Neural crest cell (in vitro differentiated cells): ENCODE results near the gene PLA2G2D. TPM values are rescaled to one million over a fixed set of nuclear protein-coding genes. Genes with fewer than 3 reads are reported as not detected.
A peak's percentile ranks its signal among the peaks of the same experiment; 100 is the strongest.

Source experiments
- DNase-seq: peaks from one replicate; pipeline ENCODE4 v3.0.0; 2021; ENCODE audit warnings: low read depth, mixed read lengths, low spot score
- H3K27ac Mint-ChIP-seq: one replicate; pipeline ENCODE4 v1.8.0; 2021; ENCODE audit warnings: mild to moderate bottlenecking, mixed read lengths; ENCODE audit not compliant: unreplicated experiment
- H3K27me3 Mint-ChIP-seq: 2 replicates; pipeline ENCODE4 v1.8.0; 2021; ENCODE audit warnings: low read depth, mild to moderate bottlenecking, mixed read lengths
- H3K36me3 Mint-ChIP-seq: 2 replicates; pipeline ENCODE4 v1.8.0; 2021; ENCODE audit warnings: low read depth, mild to moderate bottlenecking, mixed read lengths
- H3K4me1 Mint-ChIP-seq: 2 replicates; pipeline ENCODE4 v1.8.0; 2021; ENCODE audit warnings: mixed read lengths
- H3K4me3 Mint-ChIP-seq: one replicate; pipeline ENCODE4 v1.8.0; 2021; ENCODE audit warnings: mild to moderate bottlenecking, mixed read lengths
- H3K9me3 Mint-ChIP-seq: 2 replicates; pipeline ENCODE4 v1.8.0; 2021; ENCODE audit warnings: mixed read lengths
- total RNA-seq: library from RNA; stranded (reverse); gene quantifications from 2 replicates; pipeline ENCODE4 v1.2.1, GENCODE V29; 2021
- TF ChIP-seq, protein P1 (sequence below): fragments of 200-600 bp; sonication (generic); conservative IDR thresholded peaks from 2 replicates; pipeline ENCODE4 v1.5.0; 2021; ENCODE audit warnings: antibody characterized with exemption, mild to moderate bottlenecking

PLA2G2D gene
- total RNA-seq, 1 donor from 2014 or later, result not detected

DNA sequence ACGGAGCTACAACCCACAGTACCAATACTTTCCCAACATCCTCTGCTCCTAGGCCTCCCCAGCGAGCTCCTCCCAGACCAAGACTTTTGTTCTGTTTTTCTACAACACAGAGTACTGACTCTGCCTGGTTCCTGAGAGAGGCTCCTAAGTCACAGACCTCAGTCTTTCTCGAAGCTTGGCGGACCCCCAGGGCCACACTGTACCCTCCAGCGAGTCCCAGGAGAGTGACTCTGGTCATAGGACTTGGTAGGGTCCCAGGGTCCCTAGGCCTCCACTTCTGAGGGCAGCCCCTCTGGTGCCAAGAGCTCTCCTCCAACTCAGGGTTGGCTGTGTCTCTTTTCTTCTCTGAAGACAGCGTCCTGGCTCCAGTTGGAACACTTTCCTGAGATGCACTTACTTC, 28.7 kb downstream of the PLA2G2D start:
- H3K9me3 Mint-ChIP-seq, result peaks cover 7% of the 10 kb centered on the region
- TF ChIP-seq, protein P1, sequence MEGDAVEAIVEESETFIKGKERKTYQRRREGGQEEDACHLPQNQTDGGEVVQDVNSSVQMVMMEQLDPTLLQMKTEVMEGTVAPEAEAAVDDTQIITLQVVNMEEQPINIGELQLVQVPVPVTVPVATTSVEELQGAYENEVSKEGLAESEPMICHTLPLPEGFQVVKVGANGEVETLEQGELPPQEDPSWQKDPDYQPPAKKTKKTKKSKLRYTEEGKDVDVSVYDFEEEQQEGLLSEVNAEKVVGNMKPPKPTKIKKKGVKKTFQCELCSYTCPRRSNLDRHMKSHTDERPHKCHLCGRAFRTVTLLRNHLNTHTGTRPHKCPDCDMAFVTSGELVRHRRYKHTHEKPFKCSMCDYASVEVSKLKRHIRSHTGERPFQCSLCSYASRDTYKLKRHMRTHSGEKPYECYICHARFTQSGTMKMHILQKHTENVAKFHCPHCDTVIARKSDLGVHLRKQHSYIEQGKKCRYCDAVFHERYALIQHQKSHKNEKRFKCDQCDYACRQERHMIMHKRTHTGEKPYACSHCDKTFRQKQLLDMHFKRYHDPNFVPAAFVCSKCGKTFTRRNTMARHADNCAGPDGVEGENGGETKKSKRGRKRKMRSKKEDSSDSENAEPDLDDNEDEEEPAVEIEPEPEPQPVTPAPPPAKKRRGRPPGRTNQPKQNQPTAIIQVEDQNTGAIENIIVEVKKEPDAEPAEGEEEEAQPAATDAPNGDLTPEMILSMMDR, result no peak
- no peaks in the 10 kb centered on the region for H3K36me3 Mint-ChIP-seq
- H3K4me1 Mint-ChIP-seq, result no peaks in the 10 kb centered on the region
- H3K4me3 Mint-ChIP-seq, result no peak overlapping the region
- H3K27ac Mint-ChIP-seq, result peak overlapping the region; percentile 75
- H3K27me3 Mint-ChIP-seq, result peaks cover 37% of the 10 kb centered on the region
- no peak for DNase-seq

DNA sequence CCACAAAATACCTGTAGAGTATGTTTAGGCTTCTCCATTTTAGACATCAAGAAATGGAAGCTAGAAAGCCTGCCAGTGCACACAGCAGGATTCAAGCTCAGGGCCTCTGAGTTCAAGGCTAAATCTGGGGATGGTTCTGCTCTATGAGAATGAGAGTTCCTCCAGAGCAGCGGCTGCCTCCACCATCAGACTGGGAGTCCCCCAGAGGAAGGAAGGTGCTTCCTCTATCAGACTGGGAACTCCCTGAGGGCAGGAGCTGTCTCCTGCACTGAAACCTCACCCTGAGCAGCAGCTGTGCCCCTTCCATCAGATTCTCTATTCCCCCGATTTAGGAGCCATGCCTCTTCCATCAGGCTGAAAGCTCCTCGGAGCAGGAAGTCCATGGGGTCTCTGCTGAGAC, 29.2 kb downstream of the PLA2G2D start:
- DNase-seq, result no peak
- TF ChIP-seq, protein P1, result no peak
- Mint-ChIP-seq H3K4me3 (no peak overlapping the region), H3K4me1 (no peaks in the 10 kb centered on the region), H3K27me3 (peaks cover 34% of the 10 kb centered on the region), H3K27ac (no peak overlapping the region), H3K9me3 (peaks cover 7% of the 10 kb centered on the region), H3K36me3 (no peaks in the 10 kb centered on the region)

DNA sequence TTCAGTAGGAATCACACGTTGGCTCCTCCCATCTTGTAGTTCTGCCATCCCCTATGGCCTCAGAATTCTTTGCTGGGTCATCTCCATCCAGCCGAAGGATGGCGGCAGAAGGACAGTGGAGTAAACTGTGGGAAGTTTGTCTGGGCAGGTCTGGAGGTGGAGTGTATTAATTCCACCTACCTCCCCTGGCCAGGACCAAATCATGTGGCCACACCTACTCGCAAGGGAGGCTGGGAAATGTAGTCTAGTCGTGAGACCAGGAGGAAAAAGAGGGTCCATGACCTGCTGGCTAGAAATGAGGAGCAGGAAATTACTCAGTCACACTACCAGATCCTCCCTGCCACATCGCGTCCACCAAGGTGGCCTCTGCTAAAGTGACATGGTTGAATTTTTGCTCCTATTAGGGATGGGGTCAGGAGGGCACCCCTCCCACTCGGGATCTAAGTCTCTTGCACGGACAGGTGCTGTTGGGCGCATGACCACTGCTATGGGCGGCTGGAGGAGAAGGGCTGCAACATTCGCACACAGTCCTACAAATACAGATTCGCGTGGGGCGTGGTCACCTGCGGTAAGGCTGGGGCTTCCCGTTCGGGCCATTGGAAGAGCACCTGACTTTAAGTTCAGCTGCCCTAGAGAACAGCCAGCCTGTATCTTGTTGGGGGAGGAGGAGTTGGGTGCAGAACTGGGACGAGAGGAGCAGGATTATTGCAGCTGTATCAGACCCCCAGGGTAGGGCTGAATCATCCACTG, 29.8 kb downstream of the PLA2G2D start:
- Mint-ChIP-seq H3K4me1 (no peaks in the 10 kb centered on the region), H3K36me3 (no peaks in the 10 kb centered on the region), H3K27me3 (peaks cover 30% of the 10 kb centered on the region), H3K4me3 (no peak overlapping the region), H3K27ac (no peak overlapping the region), H3K9me3 (peaks cover 4% of the 10 kb centered on the region)
- DNase-seq, result no peak
- TF ChIP-seq, protein P1, result no peak

DNA sequence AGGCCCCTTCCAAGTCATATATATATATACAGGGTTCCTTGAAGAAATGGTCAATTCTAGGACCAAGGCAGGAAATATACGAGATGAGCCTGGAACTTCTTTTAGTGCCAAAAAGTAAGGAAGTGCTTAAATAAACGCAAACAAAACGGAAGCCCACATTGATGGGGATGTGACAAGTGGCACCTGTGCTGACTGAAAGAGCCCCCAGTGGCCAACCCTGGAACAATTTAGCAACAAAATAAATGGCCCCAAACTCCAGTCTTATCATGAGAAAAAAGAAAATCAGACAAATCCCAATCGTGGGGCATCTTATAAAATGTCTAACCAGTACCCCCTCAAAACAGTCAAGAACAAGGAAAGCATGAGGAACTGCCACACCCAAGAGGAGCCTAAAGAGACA, 31.7 kb downstream of the PLA2G2D start:
- H3K27me3 Mint-ChIP-seq, result peaks cover 13% of the 10 kb centered on the region
- TF ChIP-seq, protein P1, result peak; percentile 42
- no peak overlapping the region for H3K4me3 Mint-ChIP-seq
- H3K36me3 Mint-ChIP-seq, result no peaks in the 10 kb centered on the region
- H3K9me3 Mint-ChIP-seq, result peaks cover 3% of the 10 kb centered on the region
- H3K27ac Mint-ChIP-seq, result no peak overlapping the region
- H3K4me1 Mint-ChIP-seq, result no peaks in the 10 kb centered on the region
- DNase-seq, result no peak

DNA sequence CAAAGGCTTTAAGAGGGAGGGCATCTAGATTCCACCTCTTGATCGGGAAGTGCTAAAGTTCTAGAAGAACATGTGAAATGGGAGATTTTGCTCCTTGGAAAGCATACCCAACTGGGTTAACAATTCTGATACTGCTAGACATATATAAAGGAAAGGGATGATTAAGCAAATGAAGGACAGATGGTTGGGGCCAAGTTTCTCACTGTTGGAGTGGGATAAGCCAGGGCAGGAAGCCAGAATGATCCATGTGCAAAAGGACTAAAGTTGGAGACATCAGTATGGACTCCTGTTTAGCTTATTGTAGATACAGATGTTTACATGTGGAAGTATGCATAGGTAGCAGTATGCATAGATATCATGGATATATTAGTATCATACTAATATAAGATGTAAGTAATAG, 32.5 kb downstream of the PLA2G2D start:
- no peak overlapping the region for H3K27ac Mint-ChIP-seq
- no peak for DNase-seq
- peaks cover 3% of the 10 kb centered on the region for H3K9me3 Mint-ChIP-seq
- H3K4me3 Mint-ChIP-seq, result no peak overlapping the region
- TF ChIP-seq, protein P1, result no peak
- H3K4me1 Mint-ChIP-seq, result no peaks in the 10 kb centered on the region
- no peaks in the 10 kb centered on the region for H3K36me3 Mint-ChIP-seq
- H3K27me3 Mint-ChIP-seq, result peaks cover 7% of the 10 kb centered on the region
